ENCODE measurements around the gene F11.
"Not testable (repeated sequence)": the region's sequence is repeated elsewhere in the genome, so short reads cannot be mapped to it uniquely, and the experiment has no call there.

F11 gene

DNA sequence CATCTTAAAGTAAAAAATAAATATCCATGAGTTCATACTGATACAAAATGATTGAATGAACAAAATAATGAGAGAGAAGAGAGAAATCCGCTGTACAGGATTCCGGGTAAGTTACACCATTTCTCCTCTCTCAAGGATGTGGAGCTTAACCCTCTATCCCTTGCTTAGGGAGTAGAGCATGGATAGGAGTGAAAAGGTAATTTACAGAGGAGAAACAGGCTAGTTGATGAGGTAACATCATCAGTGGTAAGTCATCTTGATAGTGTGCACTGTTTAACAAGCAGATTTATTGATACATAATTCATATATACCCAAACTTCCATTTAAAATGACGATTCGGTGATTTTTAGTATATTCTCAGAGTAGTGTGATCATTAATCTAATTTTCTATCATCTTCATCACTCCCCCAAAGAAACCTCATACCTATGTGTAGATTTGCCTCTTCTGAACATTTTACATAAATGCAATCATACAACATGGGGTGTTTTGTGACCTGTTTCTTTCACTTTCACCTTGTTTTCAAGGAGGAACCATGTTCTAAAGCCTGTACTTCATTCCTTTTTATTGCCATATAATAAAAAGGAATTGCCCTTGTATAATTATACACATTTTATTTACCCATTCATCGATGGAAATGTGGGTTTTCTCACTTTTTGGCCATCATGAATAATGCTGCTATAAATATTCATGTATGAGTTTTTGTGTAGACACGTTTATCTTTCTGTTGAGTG is 34.8 kb downstream of the F11 start:
- DNase-seq: no peak

DNA sequence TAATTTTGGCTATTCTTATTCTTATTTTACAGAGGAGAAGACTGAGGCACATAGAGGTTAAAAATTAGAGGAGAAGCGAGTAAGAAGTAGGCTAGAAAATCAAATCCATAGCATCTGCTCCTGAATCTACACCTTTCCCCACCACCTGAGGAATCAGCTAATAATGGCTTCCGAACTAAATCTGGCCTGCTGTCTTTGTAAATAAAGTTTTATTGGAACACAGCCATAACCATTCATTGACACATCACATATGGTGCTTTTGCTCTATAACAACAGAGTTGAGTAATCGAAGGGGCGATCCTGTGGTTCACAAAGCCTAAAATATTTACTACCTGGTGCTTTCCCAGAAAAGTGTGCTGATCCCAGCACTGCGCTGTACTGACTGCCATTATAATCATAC is 38.2 kb downstream of the F11 start:
- DNase-seq: no peak

DNA sequence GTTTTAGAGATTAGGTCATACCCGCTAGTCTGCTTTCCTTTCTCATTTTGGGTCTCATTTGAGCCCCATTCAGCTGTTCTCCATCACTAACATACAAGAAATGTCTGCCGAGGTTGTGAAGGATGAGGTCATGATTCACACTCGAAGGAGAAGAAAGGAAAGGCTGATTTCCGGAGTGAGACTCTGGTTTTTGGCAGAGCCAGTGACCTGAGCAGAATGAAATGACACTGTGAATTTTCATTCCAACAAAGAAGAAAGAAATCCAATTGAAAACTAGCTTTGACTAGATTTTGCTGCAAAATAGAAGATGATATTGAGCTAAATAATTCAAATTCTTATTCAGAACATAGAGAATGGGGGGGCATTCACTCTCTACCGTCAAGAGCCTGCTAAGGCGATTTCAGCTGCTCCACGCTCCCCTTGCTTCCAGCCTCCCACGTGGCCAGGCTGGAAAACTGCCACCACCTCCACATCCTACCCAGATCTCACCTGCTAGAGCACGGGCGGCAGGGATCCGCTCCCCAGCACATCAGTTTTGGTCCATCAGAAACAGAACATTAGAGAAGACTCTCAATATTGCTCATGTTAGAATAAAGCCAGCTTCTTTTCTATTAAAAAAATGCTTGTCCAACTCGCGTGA is 39.0 kb downstream of the F11 start:
- DNase-seq: no peak

DNA sequence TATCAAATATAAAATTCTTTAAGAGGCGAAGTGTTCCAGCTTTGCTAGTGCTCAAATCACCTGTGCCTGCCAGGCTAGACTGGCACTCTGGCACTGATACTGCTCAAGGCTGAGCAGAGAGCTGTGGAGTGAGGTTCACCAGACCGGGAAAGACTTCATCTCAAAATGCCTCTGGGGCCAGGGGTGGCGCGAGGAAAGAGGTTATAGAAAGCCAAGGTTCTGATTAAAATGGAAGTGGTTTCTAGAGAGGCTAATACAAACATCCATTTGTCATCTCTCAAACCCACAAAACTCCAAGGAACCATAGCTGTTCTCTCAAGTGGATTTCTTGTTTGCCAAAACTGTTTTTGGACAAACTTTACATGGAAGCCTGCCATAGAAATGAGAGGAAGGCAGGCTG is 41.5 kb downstream of the F11 start:
- no peak for DNase-seq

GRCh38 chr4:186307916-186308315 is 41.9 kb downstream of the F11 start:
- DNase-seq: no peak

- DNase-seq: no peak
Measured at GRCh38 chr4:186318481-186318880, 52.5 kb downstream of the F11 start.

- DNase-seq: not testable (repeated sequence)
Measured at GRCh38 chr4:186324660-186325059, 58.7 kb downstream of the F11 start.

GRCh38 chr4:186326391-186326790 is 60.4 kb downstream of the F11 start:
- no peak for DNase-seq

DNA sequence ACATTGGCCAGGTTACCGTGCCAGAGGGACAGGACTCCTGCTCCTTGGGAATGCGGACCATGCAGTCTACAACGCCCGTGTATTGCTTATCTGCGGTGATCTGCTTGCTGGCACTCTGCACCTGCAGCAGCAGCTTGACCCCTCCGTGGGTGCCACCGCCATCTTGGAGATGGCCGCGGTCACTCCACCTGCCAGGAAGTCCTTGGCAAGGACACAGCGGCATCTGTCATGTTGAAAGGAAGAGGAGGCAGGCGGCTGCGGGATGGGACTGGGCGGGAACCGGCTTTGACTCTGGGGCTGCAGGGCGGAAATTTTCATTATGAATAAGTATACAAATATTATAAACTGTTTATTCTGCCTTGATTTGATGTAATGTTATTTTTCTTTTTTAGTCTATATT is 63.4 kb downstream of the F11 start:
- DNase-seq: no peak

DNA sequence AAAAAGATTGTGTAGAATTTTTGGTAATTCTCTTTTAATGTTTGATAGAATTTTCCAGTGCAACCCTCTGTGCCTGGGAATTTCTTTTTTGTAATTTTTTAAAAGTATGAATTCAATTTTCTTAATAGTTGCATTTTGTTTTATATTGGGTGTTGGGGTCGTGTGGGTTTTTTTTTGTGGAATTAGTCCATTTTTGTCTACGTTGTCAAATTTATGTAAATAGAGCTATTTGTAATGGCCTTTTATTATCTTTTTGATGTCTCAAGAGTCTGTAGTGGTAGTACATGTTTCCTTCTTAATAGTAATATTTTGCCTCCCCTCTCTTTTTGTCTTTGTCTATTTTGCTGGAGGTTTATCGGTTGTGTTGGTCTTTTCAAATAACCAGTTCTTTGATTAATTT is 64.4 kb downstream of the F11 start:
- DNase-seq: no peak

DNA sequence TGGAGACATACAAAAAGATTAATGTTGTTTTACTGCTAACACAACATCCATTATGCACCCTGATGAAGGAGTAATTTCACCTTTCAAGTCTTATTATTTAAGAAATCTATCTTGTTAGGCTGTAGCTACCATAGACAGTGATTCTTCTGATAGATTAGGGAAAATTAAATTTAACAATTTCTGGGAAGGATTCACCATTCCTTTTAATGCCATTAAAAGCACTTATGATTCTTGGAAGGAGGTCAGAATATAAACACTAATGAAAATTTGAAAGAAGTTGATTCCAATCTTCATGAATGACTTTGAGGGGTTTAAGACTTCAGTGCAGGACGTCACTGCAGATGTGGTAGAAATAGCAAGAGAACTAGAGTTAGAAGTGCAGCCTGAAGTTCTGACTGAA is 69.8 kb downstream of the F11 start:
- no peak for DNase-seq
